LNCAP (cell line): ENCODE data around the gene COBLL1.

Source experiments
- CTCF ChIP-seq: fragments of 450-650 bp; IDR thresholded peaks from 2 replicates; pipeline ENCODE4 v1.5.1; 2017; ENCODE audit warnings: mild to moderate bottlenecking

COBLL1 gene

GRCh38 chr2:164651361-164651760, 190.3 kb downstream of the COBLL1 start:
- TF ChIP-seq CTCF = no peak

- no peak for TF ChIP-seq CTCF
Measured at GRCh38 chr2:164644036-164644700, 197.5 kb downstream of the COBLL1 start.

- no peak for TF ChIP-seq CTCF
Measured at GRCh38 chr2:164642946-164643555, 198.6 kb downstream of the COBLL1 start.

GRCh38 chr2:164642268-164642667, 199.4 kb downstream of the COBLL1 start:
- TF ChIP-seq CTCF = no peak
